Measurements from ENCODE around the gene EPAS1.

DNA sequence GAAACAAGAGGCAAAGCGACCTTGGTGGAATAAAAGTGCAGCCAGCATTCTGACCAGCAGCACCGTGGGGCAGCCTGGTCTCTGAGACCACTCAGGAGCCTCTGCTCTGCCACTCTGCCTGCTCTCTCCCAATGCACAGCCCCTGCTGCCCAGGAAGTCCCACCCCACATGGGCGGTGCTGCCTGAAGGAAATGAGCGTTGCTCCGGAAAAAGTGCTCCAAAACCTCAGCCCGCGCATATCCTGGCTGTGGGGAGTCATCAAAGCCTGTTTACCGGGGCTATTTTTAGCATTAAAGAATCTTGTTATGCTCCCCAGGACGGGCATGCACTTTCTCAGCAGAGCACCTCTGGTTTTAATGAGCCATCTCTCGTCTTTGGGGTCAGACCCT is 54.5 kb downstream of the EPAS1 start:
- TF ChIP-seq JUND (IDR thresholded peaks at IDR 0.05) = no peak
- TF ChIP-seq, protein P1, sequence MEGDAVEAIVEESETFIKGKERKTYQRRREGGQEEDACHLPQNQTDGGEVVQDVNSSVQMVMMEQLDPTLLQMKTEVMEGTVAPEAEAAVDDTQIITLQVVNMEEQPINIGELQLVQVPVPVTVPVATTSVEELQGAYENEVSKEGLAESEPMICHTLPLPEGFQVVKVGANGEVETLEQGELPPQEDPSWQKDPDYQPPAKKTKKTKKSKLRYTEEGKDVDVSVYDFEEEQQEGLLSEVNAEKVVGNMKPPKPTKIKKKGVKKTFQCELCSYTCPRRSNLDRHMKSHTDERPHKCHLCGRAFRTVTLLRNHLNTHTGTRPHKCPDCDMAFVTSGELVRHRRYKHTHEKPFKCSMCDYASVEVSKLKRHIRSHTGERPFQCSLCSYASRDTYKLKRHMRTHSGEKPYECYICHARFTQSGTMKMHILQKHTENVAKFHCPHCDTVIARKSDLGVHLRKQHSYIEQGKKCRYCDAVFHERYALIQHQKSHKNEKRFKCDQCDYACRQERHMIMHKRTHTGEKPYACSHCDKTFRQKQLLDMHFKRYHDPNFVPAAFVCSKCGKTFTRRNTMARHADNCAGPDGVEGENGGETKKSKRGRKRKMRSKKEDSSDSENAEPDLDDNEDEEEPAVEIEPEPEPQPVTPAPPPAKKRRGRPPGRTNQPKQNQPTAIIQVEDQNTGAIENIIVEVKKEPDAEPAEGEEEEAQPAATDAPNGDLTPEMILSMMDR (IDR thresholded peaks at IDR 0.05; ENCODE audit: low read depth, low read length, missing input control) = no peak
- TF ChIP-seq, protein P2, sequence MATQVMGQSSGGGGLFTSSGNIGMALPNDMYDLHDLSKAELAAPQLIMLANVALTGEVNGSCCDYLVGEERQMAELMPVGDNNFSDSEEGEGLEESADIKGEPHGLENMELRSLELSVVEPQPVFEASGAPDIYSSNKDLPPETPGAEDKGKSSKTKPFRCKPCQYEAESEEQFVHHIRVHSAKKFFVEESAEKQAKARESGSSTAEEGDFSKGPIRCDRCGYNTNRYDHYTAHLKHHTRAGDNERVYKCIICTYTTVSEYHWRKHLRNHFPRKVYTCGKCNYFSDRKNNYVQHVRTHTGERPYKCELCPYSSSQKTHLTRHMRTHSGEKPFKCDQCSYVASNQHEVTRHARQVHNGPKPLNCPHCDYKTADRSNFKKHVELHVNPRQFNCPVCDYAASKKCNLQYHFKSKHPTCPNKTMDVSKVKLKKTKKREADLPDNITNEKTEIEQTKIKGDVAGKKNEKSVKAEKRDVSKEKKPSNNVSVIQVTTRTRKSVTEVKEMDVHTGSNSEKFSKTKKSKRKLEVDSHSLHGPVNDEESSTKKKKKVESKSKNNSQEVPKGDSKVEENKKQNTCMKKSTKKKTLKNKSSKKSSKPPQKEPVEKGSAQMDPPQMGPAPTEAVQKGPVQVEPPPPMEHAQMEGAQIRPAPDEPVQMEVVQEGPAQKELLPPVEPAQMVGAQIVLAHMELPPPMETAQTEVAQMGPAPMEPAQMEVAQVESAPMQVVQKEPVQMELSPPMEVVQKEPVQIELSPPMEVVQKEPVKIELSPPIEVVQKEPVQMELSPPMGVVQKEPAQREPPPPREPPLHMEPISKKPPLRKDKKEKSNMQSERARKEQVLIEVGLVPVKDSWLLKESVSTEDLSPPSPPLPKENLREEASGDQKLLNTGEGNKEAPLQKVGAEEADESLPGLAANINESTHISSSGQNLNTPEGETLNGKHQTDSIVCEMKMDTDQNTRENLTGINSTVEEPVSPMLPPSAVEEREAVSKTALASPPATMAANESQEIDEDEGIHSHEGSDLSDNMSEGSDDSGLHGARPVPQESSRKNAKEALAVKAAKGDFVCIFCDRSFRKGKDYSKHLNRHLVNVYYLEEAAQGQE (IDR thresholded peaks at IDR 0.05) = no peak
- TF ChIP-seq RAD21 (IDR thresholded peaks at IDR 0.05) = no peak
- TF ChIP-seq, protein P3, sequence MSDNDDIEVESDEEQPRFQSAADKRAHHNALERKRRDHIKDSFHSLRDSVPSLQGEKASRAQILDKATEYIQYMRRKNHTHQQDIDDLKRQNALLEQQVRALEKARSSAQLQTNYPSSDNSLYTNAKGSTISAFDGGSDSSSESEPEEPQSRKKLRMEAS (IDR thresholded peaks at IDR 0.05) = no peak
- TF ChIP-seq, protein P4, sequence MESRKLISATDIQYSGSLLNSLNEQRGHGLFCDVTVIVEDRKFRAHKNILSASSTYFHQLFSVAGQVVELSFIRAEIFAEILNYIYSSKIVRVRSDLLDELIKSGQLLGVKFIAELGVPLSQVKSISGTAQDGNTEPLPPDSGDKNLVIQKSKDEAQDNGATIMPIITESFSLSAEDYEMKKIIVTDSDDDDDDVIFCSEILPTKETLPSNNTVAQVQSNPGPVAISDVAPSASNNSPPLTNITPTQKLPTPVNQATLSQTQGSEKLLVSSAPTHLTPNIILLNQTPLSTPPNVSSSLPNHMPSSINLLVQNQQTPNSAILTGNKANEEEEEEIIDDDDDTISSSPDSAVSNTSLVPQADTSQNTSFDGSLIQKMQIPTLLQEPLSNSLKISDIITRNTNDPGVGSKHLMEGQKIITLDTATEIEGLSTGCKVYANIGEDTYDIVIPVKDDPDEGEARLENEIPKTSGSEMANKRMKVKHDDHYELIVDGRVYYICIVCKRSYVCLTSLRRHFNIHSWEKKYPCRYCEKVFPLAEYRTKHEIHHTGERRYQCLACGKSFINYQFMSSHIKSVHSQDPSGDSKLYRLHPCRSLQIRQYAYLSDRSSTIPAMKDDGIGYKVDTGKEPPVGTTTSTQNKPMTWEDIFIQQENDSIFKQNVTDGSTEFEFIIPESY (IDR thresholded peaks at IDR 0.05) = no peak

Data from liver (tissue), 3 donors.